SK-N-SH (cell line): ENCODE data around the gene ABCA1. TPM values are rescaled to one million over a fixed set of nuclear protein-coding genes. Genes with fewer than 3 reads are reported as not detected.

Experiments
- CTCF ChIA-PET: fragments of 300-600, 350-600 bp; formaldehyde crosslinking; extraction: SDS; loops from one replicate; lab custom pipeline; 2021; lab: Yijun Ruan, JAX
- POLR2A ChIA-PET: fragments of 350-600 bp; sonication (Branson Sonifier 250); formaldehyde crosslinking; extraction: SDS; loops from one replicate; lab custom pipeline; 2020; ENCODE audit warnings: antibody characterized with exemption, inconsistent platforms; lab: Yijun Ruan, JAX
- DNase-seq: peaks from one replicate; pipeline ENCODE4 v3.0.0; 2012
- H2AFZ ChIP-seq: fragments of 200-600 bp; sonication (generic); 2 replicates; pipeline ENCODE4 v1.8.1; 2016; ENCODE audit warnings: antibody characterized with exemption, mild to moderate bottlenecking, low read depth
- H3F3A ChIP-seq: fragments of 200-600 bp; sonication (generic); replicated peaks from 2 replicates; pipeline ENCODE3; 2016; ENCODE audit warnings: antibody characterized with exemption, mild to moderate bottlenecking; ENCODE audit not compliant: insufficient read depth
- H3K27ac ChIP-seq, 2 experiments: fragments of 200-500 bp in 1 of 2; fragments of 200-600 bp in 1 of 2; sonication (Bioruptor generic) in 1 of 2; sonication (generic), shearing (Covaris generic) in 1 of 2; 2 replicates each; pipeline versions ENCODE4 v1.5.1 to v1.6.1; 2014 to 2016; ENCODE audit warnings: low read depth in 2 of 2, inconsistent platforms in 1 of 2, low read length in 1 of 2, mild to moderate bottlenecking in 1 of 2, mixed read lengths in 1 of 2
- H3K27me3 ChIP-seq: fragments of 200-600 bp; sonication (generic), shearing (Covaris generic); 2 replicates; pipeline ENCODE4 v1.6.1; 2016; ENCODE audit warnings: mixed run types; ENCODE audit not compliant: insufficient read depth
- H3K36me3 ChIP-seq, 2 experiments: fragments of 200-500 bp in 1 of 2; fragments of 200-600 bp in 1 of 2; sonication (Bioruptor generic) in 1 of 2; sonication (generic) in 1 of 2; replicated peaks in 1 of 2; 2 replicates each; pipeline versions ENCODE3 to v1.5.1; 2014 to 2016; ENCODE audit warnings: low read length in 1 of 2, mild to moderate bottlenecking in 1 of 2; ENCODE audit not compliant: insufficient read depth in 2 of 2, control insufficient read depth in 1 of 2
- H3K4me1 ChIP-seq, 2 experiments: fragments of 200-500 bp in 1 of 2; fragments of 200-600 bp in 1 of 2; sonication (Bioruptor generic) in 1 of 2; sonication (generic), shearing (Covaris generic) in 1 of 2; 2 replicates each; pipeline versions ENCODE4 v1.5.1 to v1.6.1; 2014 to 2016; ENCODE audit warnings: low read depth in 1 of 2, low read length in 1 of 2, mixed run types in 1 of 2; ENCODE audit not compliant: insufficient read depth in 2 of 2, control insufficient read depth in 1 of 2
- H3K4me2 ChIP-seq: fragments of 200-600 bp; sonication (generic), shearing (Covaris generic); 2 replicates; pipeline ENCODE4 v1.6.1; 2017; ENCODE audit warnings: mixed run types
- H3K4me3 ChIP-seq, 2 experiments: fragments of 200-500 bp in 1 of 2; fragments of 200-600 bp in 1 of 2; sonication (Bioruptor generic) in 1 of 2; sonication (generic), shearing (Covaris generic) in 1 of 2; 2 replicates each; pipeline versions ENCODE4 v1.5.1 to v1.8.1; 2014 to 2016; ENCODE audit warnings: low read depth in 2 of 2, inconsistent platforms in 1 of 2, low read length in 1 of 2, mild to moderate bottlenecking in 1 of 2, mixed read lengths in 1 of 2, moderate library complexity in 1 of 2
- H3K79me2 ChIP-seq: fragments of 200-600 bp; sonication (generic); 2 replicates; pipeline ENCODE4 v1.8.1; 2017; ENCODE audit warnings: mild to moderate bottlenecking; ENCODE audit not compliant: insufficient read depth
- H3K9ac ChIP-seq: fragments of 200-600 bp; sonication (generic); 2 replicates; pipeline ENCODE4 v1.6.1; 2017; ENCODE audit warnings: mixed run types
- H3K9me2 ChIP-seq: fragments of 200-600 bp; sonication (generic); 2 replicates; pipeline ENCODE4 v1.6.1; 2017; ENCODE audit warnings: mixed run types
- H3K9me3 ChIP-seq: fragments of 200-600 bp; sonication (generic); 2 replicates; pipeline ENCODE4 v1.6.1; 2017; ENCODE audit warnings: mixed run types, mild to moderate bottlenecking, moderate library complexity
- H4K20me1 ChIP-seq: fragments of 200-600 bp; sonication (generic); 2 replicates; pipeline ENCODE4 v1.6.1; 2017; ENCODE audit warnings: mild to moderate bottlenecking, mixed run types; ENCODE audit not compliant: insufficient read depth
- FOXJ3 ChIP-seq: sonication (generic); formaldehyde crosslinking; IDR thresholded peaks from 2 replicates; pipeline ENCODE4 v1.5.1; 2020; ENCODE audit warnings: mild to moderate bottlenecking, missing genetic modification reagents
- FOXM1 ChIP-seq: IDR thresholded peaks from 2 replicates; pipeline ENCODE4 v1.4.0; 2012; ENCODE audit warnings: low read depth, mild to moderate bottlenecking
- GABPA ChIP-seq: IDR thresholded peaks from 2 replicates; pipeline ENCODE4 v1.4.0; 2012; ENCODE audit warnings: low read depth, mild to moderate bottlenecking
- IRF3 ChIP-seq: fragments of 150-350 bp; IDR thresholded peaks from 2 replicates; pipeline ENCODE4 v1.6.1; 2016; ENCODE audit warnings: mild to moderate bottlenecking, low read depth, low read length
- JUND ChIP-seq: IDR thresholded peaks from 2 replicates; pipeline ENCODE4 v1.4.0; 2012
- MEF2A ChIP-seq: IDR thresholded peaks from 2 replicates; pipeline ENCODE4 v1.4.0; 2012; ENCODE audit warnings: low read depth, borderline replicate concordance
- MXI1 ChIP-seq: IDR thresholded peaks from 2 replicates; pipeline ENCODE4 v1.6.1; 2012; ENCODE audit warnings: mild to moderate bottlenecking, low read depth, low read length, improper control_type of control experiment
- NFIC ChIP-seq: IDR thresholded peaks from 2 replicates; pipeline ENCODE4 v1.4.0; 2012; ENCODE audit warnings: borderline replicate concordance
- NRF1 ChIP-seq: IDR thresholded peaks from 2 replicates; pipeline ENCODE4 v1.6.1; 2012; ENCODE audit warnings: low read depth, mild to moderate bottlenecking, low read length
- PBX3 ChIP-seq: IDR thresholded peaks from 2 replicates; pipeline ENCODE4; 2012
- TCF12 ChIP-seq: IDR thresholded peaks from 2 replicates; pipeline ENCODE4 v1.4.0; 2012
- TEAD4 ChIP-seq: IDR thresholded peaks from 2 replicates; pipeline ENCODE4 v1.4.0; 2012; ENCODE audit warnings: mild to moderate bottlenecking, borderline replicate concordance; ENCODE audit not compliant: insufficient read depth
- USF1 ChIP-seq: IDR thresholded peaks from 2 replicates; pipeline ENCODE4 v1.4.0; 2012; ENCODE audit warnings: low read depth, borderline replicate concordance
- WGBS: methylation state at CpG from one replicate; pipeline ENCODE4 v1.1.6; 2017; ENCODE audit warnings: low lambda C conversion rate; 5-methylcytosine and 5-hydroxymethylcytosine counted together
- polyA plus RNA-seq, 3 experiments: library from polyadenylated mRNA; depleted of rRNA; stranded (reverse); fragments of >200 nt; gene quantifications; 2 replicates each; pipeline ENCODE4 v1.2.3, GENCODE V29; 2012
- TF ChIP-seq, protein P1 (sequence below): fragments of 150-350 bp; IDR thresholded peaks from 2 replicates; pipeline ENCODE4 v1.6.1; 2017; ENCODE audit warnings: antibody characterized with exemption, low read length, low read depth, borderline replicate concordance
- TF ChIP-seq, protein P2 (sequence below): fragments of 200-600 bp; sonication (generic); IDR thresholded peaks from 2 replicates; pipeline ENCODE4 v1.6.1; 2017; ENCODE audit warnings: antibody characterized with exemption, mild to moderate bottlenecking, moderate library complexity

The ABCA1 gene
- polyA plus RNA-seq, 1 of the 3 experiments (the other 2 are of a cell fraction): 5.3 TPM

DNA sequence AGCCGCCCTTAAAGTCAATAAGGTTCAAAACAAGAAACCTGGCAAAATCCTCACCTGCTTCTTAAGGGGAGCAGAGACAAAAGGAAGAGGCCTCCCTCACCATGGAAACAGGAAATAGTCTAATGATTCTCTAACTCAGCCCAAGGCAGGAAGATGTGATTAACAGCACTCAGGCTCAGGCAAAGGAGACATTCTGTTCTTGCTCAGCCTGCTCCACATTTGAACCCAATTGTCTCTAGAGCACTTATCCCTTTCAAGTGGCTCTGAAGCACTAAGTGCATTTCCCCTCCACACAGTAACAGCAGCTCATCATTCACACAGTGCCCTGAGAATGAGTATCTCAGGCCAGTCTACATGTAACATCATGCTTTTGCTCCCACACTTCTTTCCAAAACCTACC, 91.7 kb downstream of the ABCA1 start:
- Histone ChIP-seq H3K27ac (peak overlapping the region in 1 of 2 experiments; percentile 40; a peak in 2 of 4 replicates), H3F3A (peaks cover 3% of the 10 kb centered on the region), H3K4me1 (peaks cover 10 to 14% of the 10 kb centered on the region in 2 experiments; a peak in 3 of 4 replicates), H3K4me2 (no peak overlapping the region), H3K9me3 (no peaks in the 10 kb centered on the region), H4K20me1 (no peaks in the 10 kb centered on the region), H3K9me2 (no peaks in the 10 kb centered on the region)
- TF ChIP-seq USF1 (no peak), NRF1 (no peak), JUND (no peak), MXI1 (no peak), IRF3 (no peak), NFIC (no peak), PBX3 (no peak), FOXJ3 (CRISPR knock-in tag) (no peak), TEAD4 (no peak), MEF2A (no peak)
- TF ChIP-seq, all 33 proteins: peak for 0
- H3K9ac ChIP-seq: no peak overlapping the region
- no peak overlapping the region for H2AFZ ChIP-seq
- WGBS: 89% methylated on average over 1 of the region's 1 CpG
- peaks cover 0 to 28% of the 10 kb centered on the region in 2 experiments for H3K36me3 ChIP-seq
- no peaks in the 10 kb centered on the region for H3K79me2 ChIP-seq
- DNase-seq: peak; percentile 56
- CTCF ChIA-PET: no interaction called here
- H3K27me3 ChIP-seq: no peaks in the 10 kb centered on the region
- POLR2A ChIA-PET: no interaction called here
- H3K4me3 ChIP-seq: no peak overlapping the region

DNA sequence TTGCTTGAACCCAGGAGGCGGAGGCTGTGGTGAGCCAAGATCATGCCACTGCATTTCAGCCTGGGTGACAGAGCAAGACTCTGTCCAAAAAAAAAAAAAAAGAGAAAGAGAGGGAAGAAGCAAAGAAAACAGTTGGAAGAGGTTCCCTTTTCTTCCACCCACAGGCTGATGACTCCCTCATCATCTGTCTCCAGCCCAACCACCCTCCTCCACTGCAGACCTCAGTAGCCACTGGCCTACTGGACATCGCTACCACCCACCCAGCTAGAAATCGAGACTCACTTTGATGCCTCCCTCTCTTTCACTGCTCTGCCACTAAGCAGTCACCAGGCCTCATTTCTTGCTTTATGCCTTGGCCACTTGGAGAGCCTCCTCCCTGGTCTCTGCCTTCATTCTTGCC, 92.8 kb downstream of the ABCA1 start:
- Histone ChIP-seq H4K20me1 (no peaks in the 10 kb centered on the region), H3K36me3 (peaks cover 0 to 28% of the 10 kb centered on the region in 2 experiments), H3F3A (peaks cover 3% of the 10 kb centered on the region), H3K4me3 (no peak overlapping the region), H3K27me3 (no peaks in the 10 kb centered on the region), H3K27ac (no peak overlapping the region), H3K4me2 (no peak overlapping the region), H3K4me1 (peaks cover 12 to 14% of the 10 kb centered on the region in 2 experiments), H3K79me2 (no peaks in the 10 kb centered on the region), H3K9ac (no peak overlapping the region), H2AFZ (no peak overlapping the region), H3K9me2 (no peaks in the 10 kb centered on the region), H3K9me3 (no peaks in the 10 kb centered on the region)
- TF ChIP-seq NRF1: no peak
- TF ChIP-seq, protein P1, sequence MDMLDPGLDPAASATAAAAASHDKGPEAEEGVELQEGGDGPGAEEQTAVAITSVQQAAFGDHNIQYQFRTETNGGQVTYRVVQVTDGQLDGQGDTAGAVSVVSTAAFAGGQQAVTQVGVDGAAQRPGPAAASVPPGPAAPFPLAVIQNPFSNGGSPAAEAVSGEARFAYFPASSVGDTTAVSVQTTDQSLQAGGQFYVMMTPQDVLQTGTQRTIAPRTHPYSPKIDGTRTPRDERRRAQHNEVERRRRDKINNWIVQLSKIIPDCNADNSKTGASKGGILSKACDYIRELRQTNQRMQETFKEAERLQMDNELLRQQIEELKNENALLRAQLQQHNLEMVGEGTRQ: no peak
- TF ChIP-seq, protein P2, sequence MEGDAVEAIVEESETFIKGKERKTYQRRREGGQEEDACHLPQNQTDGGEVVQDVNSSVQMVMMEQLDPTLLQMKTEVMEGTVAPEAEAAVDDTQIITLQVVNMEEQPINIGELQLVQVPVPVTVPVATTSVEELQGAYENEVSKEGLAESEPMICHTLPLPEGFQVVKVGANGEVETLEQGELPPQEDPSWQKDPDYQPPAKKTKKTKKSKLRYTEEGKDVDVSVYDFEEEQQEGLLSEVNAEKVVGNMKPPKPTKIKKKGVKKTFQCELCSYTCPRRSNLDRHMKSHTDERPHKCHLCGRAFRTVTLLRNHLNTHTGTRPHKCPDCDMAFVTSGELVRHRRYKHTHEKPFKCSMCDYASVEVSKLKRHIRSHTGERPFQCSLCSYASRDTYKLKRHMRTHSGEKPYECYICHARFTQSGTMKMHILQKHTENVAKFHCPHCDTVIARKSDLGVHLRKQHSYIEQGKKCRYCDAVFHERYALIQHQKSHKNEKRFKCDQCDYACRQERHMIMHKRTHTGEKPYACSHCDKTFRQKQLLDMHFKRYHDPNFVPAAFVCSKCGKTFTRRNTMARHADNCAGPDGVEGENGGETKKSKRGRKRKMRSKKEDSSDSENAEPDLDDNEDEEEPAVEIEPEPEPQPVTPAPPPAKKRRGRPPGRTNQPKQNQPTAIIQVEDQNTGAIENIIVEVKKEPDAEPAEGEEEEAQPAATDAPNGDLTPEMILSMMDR: no peak
- no peak for TF ChIP-seq TCF12
- TF ChIP-seq TEAD4: no peak
- TF ChIP-seq MEF2A: no peak
- no peak for TF ChIP-seq GABPA
- no peak for TF ChIP-seq IRF3
- TF ChIP-seq FOXM1: no peak
- POLR2A ChIA-PET: no interaction called here
- 98% methylated on average over 3 of the region's 3 CpGs for WGBS
- CTCF ChIA-PET: interaction anchor here (1.3 kb wide), 1 partner anchor 28 kb away, joined by 4 read pairs; no protein-coding TSS in a partner anchor
- no peak for DNase-seq
